OCI-LY1 (cell line): Measurements from ENCODE around the gene THNSL1.

Source experiments
- CTCF ChIP-seq: fragments of 200-600 bp; sonication (generic), shearing (Covaris generic); IDR thresholded peaks from 2 replicates; pipeline ENCODE4 v1.5.1; 2017; ENCODE audit warnings: mild to moderate bottlenecking, antibody characterized with exemption, low read length, moderate library complexity, mixed read lengths
- EZH2 ChIP-seq: fragments of 200-600 bp; sonication (generic), shearing (Covaris generic); IDR thresholded peaks from 2 replicates; pipeline ENCODE4 v1.8.0; 2017; ENCODE audit warnings: borderline replicate concordance, mixed run types, mild to moderate bottlenecking, antibody characterized with exemption, low read length, moderate library complexity, mixed read lengths

GRCh38 chr10:25050402-25050801, 34.0 kb downstream of the THNSL1 start:
- TF ChIP-seq CTCF (no peak), EZH2 (no peak)
